ENCODE measurements around the gene HELZ. TPM values are rescaled to one million over a fixed set of nuclear protein-coding genes. Genes with fewer than 3 reads are reported as not detected.

Gene HELZ
- total and polyA plus RNA-seq, 5 donors from 2014 or later, result 48.3 to 130 (median 56.7) TPM

DNA sequence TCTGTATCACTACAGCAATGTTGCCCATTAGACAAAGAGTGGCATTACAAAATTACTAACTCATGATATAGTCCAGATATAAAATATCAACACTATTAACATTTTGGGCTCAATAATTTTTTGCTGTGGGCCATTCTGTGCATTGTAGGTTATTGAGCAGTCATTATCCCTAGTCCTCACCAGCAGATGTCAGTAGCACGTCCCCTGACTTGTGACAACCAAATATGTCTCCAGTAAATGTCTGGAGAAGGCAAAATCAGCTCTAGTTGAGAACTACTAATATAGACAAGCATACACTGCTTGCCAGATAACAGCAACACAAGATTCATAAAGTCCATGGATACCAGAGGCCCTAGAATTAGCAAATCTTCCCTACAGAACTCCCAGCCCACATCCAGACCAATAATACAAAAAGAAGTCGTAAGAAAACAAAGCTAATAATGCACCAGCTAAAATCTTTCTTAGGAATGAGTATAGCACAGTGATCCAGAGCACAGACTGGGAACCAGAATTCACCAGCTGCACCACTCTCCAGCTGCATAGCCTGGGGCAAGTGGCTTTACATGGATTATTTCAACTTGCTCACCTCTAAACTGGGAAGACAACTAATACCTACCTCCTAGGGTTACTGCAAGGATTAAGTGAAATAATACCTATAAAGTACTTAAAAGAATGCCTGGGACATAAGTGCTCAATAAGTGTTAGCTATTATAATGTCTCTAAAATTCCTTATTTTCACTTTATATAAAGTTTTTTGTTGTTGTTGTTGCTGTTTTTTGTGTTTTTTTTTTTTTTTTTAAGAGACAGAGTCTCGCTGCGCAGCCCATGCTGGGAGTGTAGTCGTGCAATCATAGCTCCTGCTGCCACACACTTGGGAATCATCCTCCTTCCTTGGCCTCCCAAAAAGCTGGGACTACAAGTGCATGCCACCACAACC lies 23.7 kb downstream of the HELZ start:
- peak in 2 of 3 donors; percentile 28 to 56 for DNase-seq
- Histone ChIP-seq H3K27ac (ENCODE audit: insufficient read depth, low read length, poor library complexity, severe bottlenecking) (no peak overlapping the region), H3K9me3 (ENCODE audit: control insufficient read depth in 2 of 2, low read length in 2 of 2) (no peaks in the 10 kb centered on the region), H3K27me3 (ENCODE audit: control insufficient read depth, insufficient read depth, low read length) (no peaks in the 10 kb centered on the region), H3K4me3 (ENCODE audit: low read depth, low read length) (no peak overlapping the region), H3K36me3 (ENCODE audit: control insufficient read depth, insufficient read depth, low read length) (peaks cover 31% of the 10 kb centered on the region), H3K4me1 (ENCODE audit: control insufficient read depth, insufficient read depth, low read length, poor library complexity, severe bottlenecking) (peaks cover 5% of the 10 kb centered on the region)
- peaks cover 26% of the 10 kb centered on the region for H3K36me3 Mint-ChIP-seq
- ATAC-seq (ENCODE audit: low read depth in 2 of 2), result peak in 1 of 2 donors; percentile 55
- no peaks in the 10 kb centered on the region for H3K27me3 Mint-ChIP-seq
- peak overlapping the region in 1 of 3 donors; percentile 95 for H3K27ac Mint-ChIP-seq
- peaks cover 41 to 58% (median 47%) of the 10 kb centered on the region in 4 donors for H3K4me1 Mint-ChIP-seq
- peak overlapping the region in 1 of 4 donors; percentile 36 for H3K4me3 Mint-ChIP-seq
- no peaks in the 10 kb centered on the region for H3K9me3 Mint-ChIP-seq

DNA sequence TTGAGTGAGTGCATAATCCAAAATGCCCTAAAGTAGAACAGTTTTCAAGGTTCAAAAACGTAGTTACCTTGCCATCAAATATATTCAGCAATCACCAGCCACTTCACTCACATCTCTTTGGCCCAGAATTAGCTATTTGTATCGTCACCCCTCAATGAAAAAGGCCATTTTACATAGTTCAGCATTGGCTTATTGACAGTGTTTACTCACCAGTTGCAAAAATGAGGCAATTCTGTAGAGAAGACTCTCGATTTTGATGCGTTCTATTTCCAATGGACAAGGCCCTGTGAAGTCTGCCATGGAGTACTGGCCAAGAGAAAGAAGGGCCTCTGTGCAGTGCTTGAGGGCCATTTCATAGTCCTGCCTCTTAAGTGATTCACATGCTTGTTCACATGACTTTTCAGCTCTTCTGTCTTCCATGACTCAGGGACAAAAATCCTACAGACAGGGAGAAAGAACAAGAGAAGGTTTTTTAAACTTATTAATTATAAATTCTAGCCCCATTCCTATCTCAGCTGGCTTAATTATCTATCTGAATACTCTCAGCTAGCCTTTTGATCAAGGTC lies 26.5 kb downstream of the HELZ start:
- Histone ChIP-seq H3K36me3 (ENCODE audit: control insufficient read depth, insufficient read depth, low read length) (peaks cover 44% of the 10 kb centered on the region), H3K27me3 (ENCODE audit: control insufficient read depth, insufficient read depth, low read length) (no peaks in the 10 kb centered on the region), H3K4me3 (ENCODE audit: low read depth, low read length) (no peak overlapping the region), H3K4me1 (ENCODE audit: control insufficient read depth, insufficient read depth, low read length, poor library complexity, severe bottlenecking) (peaks cover 5% of the 10 kb centered on the region), H3K27ac (ENCODE audit: insufficient read depth, low read length, poor library complexity, severe bottlenecking) (no peak overlapping the region), H3K9me3 (ENCODE audit: control insufficient read depth in 2 of 2, low read length in 2 of 2) (no peaks in the 10 kb centered on the region)
- Mint-ChIP-seq H3K27me3 (no peaks in the 10 kb centered on the region), H3K4me1 (peaks cover 26 to 40% (median 31%) of the 10 kb centered on the region in 4 donors), H3K9me3 (no peaks in the 10 kb centered on the region), H3K4me3 (no peak overlapping the region), H3K36me3 (peaks cover 15% of the 10 kb centered on the region), H3K27ac (peak overlapping the region in 1 of 3 donors; percentile 13)
- DNase-seq (no peak), ATAC-seq (ENCODE audit: low read depth in 2 of 2) (no peak)

DNA sequence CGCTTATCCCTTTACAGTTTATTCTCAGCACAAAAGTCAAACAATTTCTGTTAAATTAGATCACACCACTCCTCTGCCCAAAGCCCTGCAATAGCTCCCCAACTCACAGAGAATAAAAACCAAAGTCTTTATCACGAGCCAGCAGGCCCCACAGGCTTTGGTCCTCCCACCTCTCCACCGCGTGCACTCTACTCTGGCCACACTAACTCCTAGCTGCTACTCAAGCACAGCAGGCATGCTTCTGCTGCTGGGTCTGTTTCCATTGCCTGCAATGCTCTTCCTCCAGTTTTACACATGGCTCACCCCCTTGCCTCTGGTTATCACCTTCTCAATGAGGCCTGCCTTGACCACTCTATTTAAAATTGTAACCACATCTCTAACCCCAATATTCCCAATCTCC lies 27.6 kb downstream of the HELZ start:
- DNase-seq, result no peak
- H3K36me3 ChIP-seq (ENCODE audit: control insufficient read depth, insufficient read depth, low read length), result peaks cover 46% of the 10 kb centered on the region
- H3K36me3 Mint-ChIP-seq, result peaks cover 18% of the 10 kb centered on the region
- no peak overlapping the region for H3K4me3 Mint-ChIP-seq
- H3K4me1 Mint-ChIP-seq, result peaks cover 28 to 39% (median 33%) of the 10 kb centered on the region in 4 donors
- no peak for ATAC-seq (ENCODE audit: low read depth in 2 of 2)
- H3K4me1 ChIP-seq (ENCODE audit: control insufficient read depth, insufficient read depth, low read length, poor library complexity, severe bottlenecking), result peaks cover 5% of the 10 kb centered on the region
- H3K27ac ChIP-seq (ENCODE audit: insufficient read depth, low read length, poor library complexity, severe bottlenecking), result no peak overlapping the region
- H3K4me3 ChIP-seq (ENCODE audit: low read depth, low read length), result no peak overlapping the region
- H3K9me3 Mint-ChIP-seq, result no peaks in the 10 kb centered on the region
- H3K9me3 ChIP-seq (ENCODE audit: control insufficient read depth in 2 of 2, low read length in 2 of 2), result no peaks in the 10 kb centered on the region
- H3K27me3 ChIP-seq (ENCODE audit: control insufficient read depth, insufficient read depth, low read length), result no peaks in the 10 kb centered on the region
- no peak overlapping the region for H3K27ac Mint-ChIP-seq
- H3K27me3 Mint-ChIP-seq, result no peaks in the 10 kb centered on the region

DNA sequence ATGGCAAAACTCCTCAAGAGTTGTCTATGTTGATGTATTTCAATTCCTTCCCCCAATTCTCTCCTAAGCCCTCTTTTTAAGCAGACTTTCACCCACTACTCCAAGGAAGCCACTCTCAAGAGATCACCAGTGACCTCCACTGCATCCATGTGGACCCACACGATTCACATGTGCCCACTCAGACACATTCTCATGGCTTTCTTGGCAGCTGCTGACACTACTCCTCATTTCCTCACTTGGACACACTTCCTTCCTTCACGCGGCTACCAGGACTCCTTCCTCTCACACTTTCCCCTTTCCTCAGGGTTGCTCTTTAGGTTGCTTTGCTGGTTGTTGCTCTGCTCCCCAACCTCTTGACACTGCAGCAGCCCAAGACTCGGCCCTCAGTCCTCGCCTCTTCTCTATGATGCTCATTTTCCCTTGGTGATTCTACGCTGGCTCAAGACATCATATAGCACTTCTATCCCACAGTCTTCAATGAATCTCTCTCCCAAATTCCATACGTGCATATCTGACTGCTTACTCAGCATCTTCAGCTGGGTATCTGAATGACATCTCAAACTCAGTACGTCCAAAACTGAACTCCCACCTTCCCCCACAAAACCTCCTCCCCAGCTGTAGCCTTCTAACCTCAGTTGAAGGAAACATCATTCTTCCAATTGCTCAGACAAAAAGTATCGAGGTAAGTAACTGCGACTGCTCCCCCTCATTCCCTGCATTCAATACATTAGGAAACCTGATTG lies 28.2 kb downstream of the HELZ start:
- no peaks in the 10 kb centered on the region for H3K27me3 ChIP-seq (ENCODE audit: control insufficient read depth, insufficient read depth, low read length)
- H3K27ac Mint-ChIP-seq, result no peak overlapping the region
- H3K9me3 ChIP-seq (ENCODE audit: control insufficient read depth in 2 of 2, low read length in 2 of 2), result no peaks in the 10 kb centered on the region
- ATAC-seq (ENCODE audit: low read depth in 2 of 2) (no peak), DNase-seq (no peak)
- no peak overlapping the region for H3K4me3 Mint-ChIP-seq
- no peak overlapping the region for H3K27ac ChIP-seq (ENCODE audit: insufficient read depth, low read length, poor library complexity, severe bottlenecking)
- H3K9me3 Mint-ChIP-seq, result no peaks in the 10 kb centered on the region
- no peaks in the 10 kb centered on the region for H3K27me3 Mint-ChIP-seq
- peaks cover 47% of the 10 kb centered on the region for H3K36me3 ChIP-seq (ENCODE audit: control insufficient read depth, insufficient read depth, low read length)
- H3K4me1 Mint-ChIP-seq, result peaks cover 25 to 37% (median 30%) of the 10 kb centered on the region in 4 donors
- peaks cover 21% of the 10 kb centered on the region for H3K36me3 Mint-ChIP-seq
- H3K4me1 ChIP-seq (ENCODE audit: control insufficient read depth, insufficient read depth, low read length, poor library complexity, severe bottlenecking), result peaks cover 5% of the 10 kb centered on the region
- H3K4me3 ChIP-seq (ENCODE audit: low read depth, low read length), result no peak overlapping the region

DNA sequence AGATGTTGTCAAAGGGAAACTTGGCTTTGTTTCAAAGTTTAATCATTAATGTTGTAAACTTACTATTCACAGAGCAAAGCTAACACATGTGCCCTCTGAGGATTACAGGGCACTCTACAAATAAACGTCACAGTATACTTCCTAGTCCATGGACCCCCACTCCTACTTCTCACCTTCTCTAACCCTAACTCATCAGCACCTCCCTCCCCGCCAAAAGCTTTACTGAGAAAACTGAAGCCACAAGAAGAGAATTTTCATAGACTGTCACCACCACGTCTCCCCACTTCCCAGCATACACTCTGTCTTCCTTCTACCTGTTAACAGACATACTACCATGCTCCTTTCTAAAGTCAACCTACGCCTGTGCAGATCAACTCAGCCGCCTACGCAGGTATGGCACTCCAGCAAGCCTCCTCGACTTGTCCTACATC lies 29.0 kb downstream of the HELZ start:
- Histone ChIP-seq H3K27ac (ENCODE audit: insufficient read depth, low read length, poor library complexity, severe bottlenecking) (no peak overlapping the region), H3K4me1 (ENCODE audit: control insufficient read depth, insufficient read depth, low read length, poor library complexity, severe bottlenecking) (no peaks in the 10 kb centered on the region), H3K36me3 (ENCODE audit: control insufficient read depth, insufficient read depth, low read length) (peaks cover 49% of the 10 kb centered on the region), H3K27me3 (ENCODE audit: control insufficient read depth, insufficient read depth, low read length) (no peaks in the 10 kb centered on the region), H3K9me3 (ENCODE audit: control insufficient read depth in 2 of 2, low read length in 2 of 2) (no peaks in the 10 kb centered on the region), H3K4me3 (ENCODE audit: low read depth, low read length) (no peak overlapping the region)
- Mint-ChIP-seq H3K27ac (no peak overlapping the region), H3K36me3 (peaks cover 22% of the 10 kb centered on the region), H3K4me3 (no peak overlapping the region), H3K4me1 (peaks cover 21 to 36% (median 26%) of the 10 kb centered on the region in 4 donors), H3K27me3 (no peaks in the 10 kb centered on the region), H3K9me3 (no peaks in the 10 kb centered on the region)
- no peak for DNase-seq
- ATAC-seq (ENCODE audit: low read depth in 2 of 2), result no peak

DNA sequence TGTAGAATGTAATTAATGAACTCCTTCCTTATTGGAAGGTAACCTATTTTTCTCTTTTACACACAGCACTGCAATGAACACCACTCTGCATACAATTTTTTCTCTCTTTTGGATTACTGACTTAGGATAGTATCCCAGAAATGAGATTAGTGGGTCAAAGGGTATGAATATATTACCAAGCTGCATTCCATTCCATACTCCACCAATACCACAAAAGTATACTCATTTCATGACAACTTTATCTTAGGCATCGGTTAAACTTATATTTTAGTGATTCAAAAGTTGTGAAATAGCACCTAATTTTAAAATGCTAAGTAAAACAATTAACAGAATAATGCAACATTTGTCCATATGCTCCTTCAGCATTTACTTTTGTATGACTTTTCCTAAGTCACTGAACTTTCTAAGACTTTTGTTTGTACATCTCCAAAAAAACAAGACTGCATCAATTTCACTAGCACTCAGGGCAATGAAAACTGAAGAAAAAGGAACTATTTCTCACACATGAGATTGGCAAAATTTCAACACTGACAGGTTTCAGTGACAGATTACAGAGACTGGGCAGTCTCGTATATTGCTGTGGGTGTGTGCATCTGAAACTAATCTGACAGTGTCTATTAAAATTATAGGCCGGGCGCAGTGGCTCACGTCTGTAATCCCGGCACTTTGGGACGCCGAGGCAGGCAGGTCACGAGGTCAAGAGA lies 32.1 kb downstream of the HELZ start:
- Histone ChIP-seq H3K9me3 (ENCODE audit: control insufficient read depth in 2 of 2, low read length in 2 of 2) (no peaks in the 10 kb centered on the region), H3K27ac (ENCODE audit: insufficient read depth, low read length, poor library complexity, severe bottlenecking) (no peak overlapping the region), H3K4me1 (ENCODE audit: control insufficient read depth, insufficient read depth, low read length, poor library complexity, severe bottlenecking) (no peaks in the 10 kb centered on the region), H3K36me3 (ENCODE audit: control insufficient read depth, insufficient read depth, low read length) (peaks cover 42% of the 10 kb centered on the region), H3K27me3 (ENCODE audit: control insufficient read depth, insufficient read depth, low read length) (no peaks in the 10 kb centered on the region), H3K4me3 (ENCODE audit: low read depth, low read length) (no peak overlapping the region)
- Mint-ChIP-seq H3K27me3 (no peaks in the 10 kb centered on the region), H3K27ac (peak overlapping the region in 2 of 3 donors; percentile 23 to 88), H3K4me3 (no peak overlapping the region), H3K4me1 (peaks cover 24 to 49% (median 25%) of the 10 kb centered on the region in 4 donors), H3K36me3 (peaks cover 20% of the 10 kb centered on the region), H3K9me3 (no peaks in the 10 kb centered on the region)
- no peak for DNase-seq
- ATAC-seq (ENCODE audit: low read depth in 2 of 2), result no peak

DNA sequence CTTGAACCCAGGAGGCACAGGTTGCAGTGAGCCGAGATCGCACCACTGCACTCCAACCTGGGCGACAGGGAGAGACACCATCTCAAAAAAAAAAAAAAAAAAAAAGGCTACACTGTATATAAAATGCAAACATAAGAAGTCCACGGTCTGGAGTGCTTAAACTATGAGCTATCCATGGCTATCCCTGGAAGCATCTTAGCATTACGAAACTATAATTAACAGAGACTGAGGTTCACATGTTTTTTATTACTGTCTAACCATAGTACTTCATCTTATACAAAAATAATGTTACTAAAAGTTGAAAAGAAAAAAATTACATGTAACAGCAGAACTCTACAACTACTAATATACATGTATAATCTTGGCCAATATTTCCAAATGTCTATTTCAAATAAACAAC lies 32.8 kb downstream of the HELZ start:
- ATAC-seq (ENCODE audit: low read depth in 2 of 2) (no peak), DNase-seq (no peak)
- H3K4me1 ChIP-seq (ENCODE audit: control insufficient read depth, insufficient read depth, low read length, poor library complexity, severe bottlenecking), result no peaks in the 10 kb centered on the region
- Mint-ChIP-seq H3K27me3 (no peaks in the 10 kb centered on the region), H3K27ac (peak overlapping the region in 2 of 3 donors; percentile 6 to 23), H3K4me3 (no peak overlapping the region), H3K4me1 (peaks cover 24 to 51% (median 27%) of the 10 kb centered on the region in 4 donors), H3K9me3 (no peaks in the 10 kb centered on the region), H3K36me3 (peaks cover 20% of the 10 kb centered on the region)
- no peak overlapping the region for H3K4me3 ChIP-seq (ENCODE audit: low read depth, low read length)
- peaks cover 36% of the 10 kb centered on the region for H3K36me3 ChIP-seq (ENCODE audit: control insufficient read depth, insufficient read depth, low read length)
- H3K27ac ChIP-seq (ENCODE audit: insufficient read depth, low read length, poor library complexity, severe bottlenecking), result no peak overlapping the region
- no peaks in the 10 kb centered on the region for H3K9me3 ChIP-seq (ENCODE audit: control insufficient read depth in 2 of 2, low read length in 2 of 2)
- no peaks in the 10 kb centered on the region for H3K27me3 ChIP-seq (ENCODE audit: control insufficient read depth, insufficient read depth, low read length)

All from CD4-positive, CD25-positive, alpha-beta regulatory T cell (primary cell).